ENCODE measurements around the gene STK32A.

DNA sequence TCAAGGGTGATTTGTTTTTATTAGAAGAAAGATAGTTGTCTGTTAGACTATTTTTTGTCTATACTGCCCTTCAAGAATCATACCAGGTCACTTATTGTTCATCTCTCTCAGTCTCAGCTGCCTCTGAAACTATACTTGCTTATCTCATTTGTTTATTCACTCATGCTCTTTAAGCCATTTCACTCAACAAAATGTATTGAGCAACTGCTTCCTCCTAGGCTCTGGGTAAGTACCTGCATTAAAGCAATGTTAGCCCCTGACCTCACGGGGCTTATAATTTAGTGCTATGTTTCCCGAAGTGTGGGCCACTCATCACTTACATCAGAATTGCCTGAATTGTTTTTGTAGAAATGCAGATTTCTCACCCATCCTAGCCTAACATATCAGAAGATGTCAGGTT is 174.2 kb downstream of the STK32A start:
- TF ChIP-seq, protein P1, sequence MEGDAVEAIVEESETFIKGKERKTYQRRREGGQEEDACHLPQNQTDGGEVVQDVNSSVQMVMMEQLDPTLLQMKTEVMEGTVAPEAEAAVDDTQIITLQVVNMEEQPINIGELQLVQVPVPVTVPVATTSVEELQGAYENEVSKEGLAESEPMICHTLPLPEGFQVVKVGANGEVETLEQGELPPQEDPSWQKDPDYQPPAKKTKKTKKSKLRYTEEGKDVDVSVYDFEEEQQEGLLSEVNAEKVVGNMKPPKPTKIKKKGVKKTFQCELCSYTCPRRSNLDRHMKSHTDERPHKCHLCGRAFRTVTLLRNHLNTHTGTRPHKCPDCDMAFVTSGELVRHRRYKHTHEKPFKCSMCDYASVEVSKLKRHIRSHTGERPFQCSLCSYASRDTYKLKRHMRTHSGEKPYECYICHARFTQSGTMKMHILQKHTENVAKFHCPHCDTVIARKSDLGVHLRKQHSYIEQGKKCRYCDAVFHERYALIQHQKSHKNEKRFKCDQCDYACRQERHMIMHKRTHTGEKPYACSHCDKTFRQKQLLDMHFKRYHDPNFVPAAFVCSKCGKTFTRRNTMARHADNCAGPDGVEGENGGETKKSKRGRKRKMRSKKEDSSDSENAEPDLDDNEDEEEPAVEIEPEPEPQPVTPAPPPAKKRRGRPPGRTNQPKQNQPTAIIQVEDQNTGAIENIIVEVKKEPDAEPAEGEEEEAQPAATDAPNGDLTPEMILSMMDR (IDR thresholded peaks at IDR 0.05), result no peak
- no peak for TF ChIP-seq POLR2AphosphoS5 (IDR thresholded peaks at IDR 0.05; ENCODE audit: low read depth, low read length)
- TF ChIP-seq, protein P2, sequence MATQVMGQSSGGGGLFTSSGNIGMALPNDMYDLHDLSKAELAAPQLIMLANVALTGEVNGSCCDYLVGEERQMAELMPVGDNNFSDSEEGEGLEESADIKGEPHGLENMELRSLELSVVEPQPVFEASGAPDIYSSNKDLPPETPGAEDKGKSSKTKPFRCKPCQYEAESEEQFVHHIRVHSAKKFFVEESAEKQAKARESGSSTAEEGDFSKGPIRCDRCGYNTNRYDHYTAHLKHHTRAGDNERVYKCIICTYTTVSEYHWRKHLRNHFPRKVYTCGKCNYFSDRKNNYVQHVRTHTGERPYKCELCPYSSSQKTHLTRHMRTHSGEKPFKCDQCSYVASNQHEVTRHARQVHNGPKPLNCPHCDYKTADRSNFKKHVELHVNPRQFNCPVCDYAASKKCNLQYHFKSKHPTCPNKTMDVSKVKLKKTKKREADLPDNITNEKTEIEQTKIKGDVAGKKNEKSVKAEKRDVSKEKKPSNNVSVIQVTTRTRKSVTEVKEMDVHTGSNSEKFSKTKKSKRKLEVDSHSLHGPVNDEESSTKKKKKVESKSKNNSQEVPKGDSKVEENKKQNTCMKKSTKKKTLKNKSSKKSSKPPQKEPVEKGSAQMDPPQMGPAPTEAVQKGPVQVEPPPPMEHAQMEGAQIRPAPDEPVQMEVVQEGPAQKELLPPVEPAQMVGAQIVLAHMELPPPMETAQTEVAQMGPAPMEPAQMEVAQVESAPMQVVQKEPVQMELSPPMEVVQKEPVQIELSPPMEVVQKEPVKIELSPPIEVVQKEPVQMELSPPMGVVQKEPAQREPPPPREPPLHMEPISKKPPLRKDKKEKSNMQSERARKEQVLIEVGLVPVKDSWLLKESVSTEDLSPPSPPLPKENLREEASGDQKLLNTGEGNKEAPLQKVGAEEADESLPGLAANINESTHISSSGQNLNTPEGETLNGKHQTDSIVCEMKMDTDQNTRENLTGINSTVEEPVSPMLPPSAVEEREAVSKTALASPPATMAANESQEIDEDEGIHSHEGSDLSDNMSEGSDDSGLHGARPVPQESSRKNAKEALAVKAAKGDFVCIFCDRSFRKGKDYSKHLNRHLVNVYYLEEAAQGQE (IDR thresholded peaks at IDR 0.05; ENCODE audit: insufficient read depth in 1 of 2, low read depth in 2 of 2, low read length in 1 of 2), result no peak
- no peak for TF ChIP-seq TCF7L2 (IDR thresholded peaks at IDR 0.05; ENCODE audit: low read depth, low read length)
- TF ChIP-seq SIN3A (IDR thresholded peaks at IDR 0.05; ENCODE audit: borderline replicate concordance, insufficient read depth, low read depth, low read length), result no peak
